ENCODE results near the gene NAIF1.

NAIF1 gene

GRCh38 chr9:128026255-128026772 lies 40.8 kb downstream of the NAIF1 start:
- TF ChIP-seq TCF12 (IDR thresholded peaks at IDR 0.05; ENCODE audit: low read depth) (no peak), NFIC (IDR thresholded peaks at IDR 0.05) (no peak), EGR1 (IDR thresholded peaks at IDR 0.05) (no peak), TEAD4 (IDR thresholded peaks at IDR 0.05) (no peak), MAX (IDR thresholded peaks at IDR 0.05) (no peak)

GRCh38 chr9:128025736-128026135 lies 41.4 kb downstream of the NAIF1 start:
- no peak for TF ChIP-seq NFIC (IDR thresholded peaks at IDR 0.05)
- no peak for TF ChIP-seq FOXM1 (IDR thresholded peaks at IDR 0.05; ENCODE audit: borderline replicate concordance, low read depth)
- no peak for TF ChIP-seq EP300 (IDR thresholded peaks at IDR 0.05; ENCODE audit: borderline replicate concordance)
- TF ChIP-seq YY1 (IDR thresholded peaks at IDR 0.05; ENCODE audit: low read depth): no peak
- TF ChIP-seq ZBTB7A (IDR thresholded peaks at IDR 0.05; ENCODE audit: low read depth): no peak

- no peak for TF ChIP-seq CEBPB (IDR thresholded peaks at IDR 0.05)
- no peak for TF ChIP-seq RAD21 (IDR thresholded peaks at IDR 0.05; ENCODE audit: low read depth)
- TF ChIP-seq CREB1 (IDR thresholded peaks at IDR 0.05; ENCODE audit: low read depth): no peak
- TF ChIP-seq USF1 (IDR thresholded peaks at IDR 0.05): no peak
- TF ChIP-seq NFIC (IDR thresholded peaks at IDR 0.05): no peak
- no peak for TF ChIP-seq TAF1 (IDR thresholded peaks at IDR 0.05; ENCODE audit: low read depth)
- no peak for TF ChIP-seq MAX (IDR thresholded peaks at IDR 0.05)
- no peak for TF ChIP-seq YY1 (IDR thresholded peaks at IDR 0.05; ENCODE audit: low read depth)
- TF ChIP-seq TEAD4 (IDR thresholded peaks at IDR 0.05): no peak
- no peak for TF ChIP-seq EGR1 (IDR thresholded peaks at IDR 0.05)
Observed at GRCh38 chr9:128024761-128025308, 42.3 kb downstream of the NAIF1 start.

GRCh38 chr9:128022886-128023285 lies 44.2 kb downstream of the NAIF1 start:
- no peak for TF ChIP-seq EP300 (IDR thresholded peaks at IDR 0.05; ENCODE audit: borderline replicate concordance)
- no peak for TF ChIP-seq RAD21 (IDR thresholded peaks at IDR 0.05; ENCODE audit: low read depth)
- no peak for TF ChIP-seq EGR1 (IDR thresholded peaks at IDR 0.05)
- no peak for TF ChIP-seq REST (IDR thresholded peaks at IDR 0.05; ENCODE audit: low read depth)
- no peak for TF ChIP-seq TAF1 (IDR thresholded peaks at IDR 0.05; ENCODE audit: low read depth)
- no peak for TF ChIP-seq MAX (IDR thresholded peaks at IDR 0.05)
- no peak for TF ChIP-seq CREB1 (IDR thresholded peaks at IDR 0.05; ENCODE audit: low read depth)
- no peak for TF ChIP-seq FOXM1 (IDR thresholded peaks at IDR 0.05; ENCODE audit: borderline replicate concordance, low read depth)
- TF ChIP-seq YY1 (IDR thresholded peaks at IDR 0.05; ENCODE audit: low read depth): no peak
- no peak for TF ChIP-seq TCF12 (IDR thresholded peaks at IDR 0.05; ENCODE audit: low read depth)
- TF ChIP-seq TEAD4 (IDR thresholded peaks at IDR 0.05): no peak
- TF ChIP-seq CEBPB (IDR thresholded peaks at IDR 0.05): no peak
- no peak for TF ChIP-seq NFIC (IDR thresholded peaks at IDR 0.05)
- no peak for TF ChIP-seq ZBTB7A (IDR thresholded peaks at IDR 0.05; ENCODE audit: low read depth)
- TF ChIP-seq USF1 (IDR thresholded peaks at IDR 0.05): no peak

- no peak for TF ChIP-seq FOXM1 (IDR thresholded peaks at IDR 0.05; ENCODE audit: borderline replicate concordance, low read depth)
- TF ChIP-seq NFIC (IDR thresholded peaks at IDR 0.05): no peak
- TF ChIP-seq REST (IDR thresholded peaks at IDR 0.05; ENCODE audit: low read depth): no peak
Observed at GRCh38 chr9:128021098-128021497, 46.0 kb downstream of the NAIF1 start.

- no peak for TF ChIP-seq TCF12 (IDR thresholded peaks at IDR 0.05; ENCODE audit: low read depth)
- no peak for TF ChIP-seq TAF1 (IDR thresholded peaks at IDR 0.05; ENCODE audit: low read depth)
- TF ChIP-seq CREB1 (IDR thresholded peaks at IDR 0.05; ENCODE audit: low read depth): no peak
- no peak for TF ChIP-seq NFIC (IDR thresholded peaks at IDR 0.05)
- TF ChIP-seq RAD21 (IDR thresholded peaks at IDR 0.05; ENCODE audit: low read depth): no peak
- no peak for TF ChIP-seq CEBPB (IDR thresholded peaks at IDR 0.05)
- no peak for TF ChIP-seq EGR1 (IDR thresholded peaks at IDR 0.05)
- TF ChIP-seq YY1 (IDR thresholded peaks at IDR 0.05; ENCODE audit: low read depth): no peak
- no peak for TF ChIP-seq EP300 (IDR thresholded peaks at IDR 0.05; ENCODE audit: borderline replicate concordance)
- TF ChIP-seq ZBTB7A (IDR thresholded peaks at IDR 0.05; ENCODE audit: low read depth): no peak
- TF ChIP-seq TEAD4 (IDR thresholded peaks at IDR 0.05): no peak
- no peak for TF ChIP-seq USF1 (IDR thresholded peaks at IDR 0.05)
- no peak for TF ChIP-seq FOXM1 (IDR thresholded peaks at IDR 0.05; ENCODE audit: borderline replicate concordance, low read depth)
- no peak for TF ChIP-seq MAX (IDR thresholded peaks at IDR 0.05)
- TF ChIP-seq REST (IDR thresholded peaks at IDR 0.05; ENCODE audit: low read depth): no peak
Observed at GRCh38 chr9:128020692-128021091, 46.4 kb downstream of the NAIF1 start.

All from Ishikawa (cell line).